Astrocyte of the spinal cord (primary cell): ENCODE results near the gene TEAD4.
"Not testable (repeated sequence)": the region's sequence is repeated elsewhere in the genome, so short reads cannot be mapped to it uniquely, and the experiment has no call there.

Experiments used
- DNase-seq: peaks from one replicate; pipeline ENCODE4 v3.0.0; 2011; ENCODE audit warnings: low read depth, low spot score
- H3K4me3 ChIP-seq: 2 replicates; pipeline ENCODE4 v1.5.1; 2011; ENCODE audit warnings: low read depth, mild to moderate bottlenecking, low read length, moderate library complexity
- CTCF ChIP-seq: IDR thresholded peaks from 2 replicates; pipeline ENCODE4 v1.5.1; 2012; ENCODE audit warnings: low read depth, mild to moderate bottlenecking, low read length, inconsistent platforms
- in situ Hi-C: cut with HindIII; loops from 2 replicates; pipeline ENCODE4 v1.10.0; 2017; ENCODE audit warnings: low sequenced_read_pairs

The TEAD4 gene

GRCh38 chr12:3055026-3055703, 96.0 kb downstream of the TEAD4 start:
- in situ Hi-C loops: no loop called here
- no peak for DNase-seq
- H3K4me3 ChIP-seq: no peak overlapping the region
- no peak for TF ChIP-seq CTCF

- no peak for DNase-seq
- no peak overlapping the region for H3K4me3 ChIP-seq
- in situ Hi-C loops: no loop called here
- no peak for TF ChIP-seq CTCF
Observed at GRCh38 chr12:3055704-3056467, 96.7 kb downstream of the TEAD4 start.

GRCh38 chr12:3061059-3061458, 101.9 kb downstream of the TEAD4 start:
- in situ Hi-C loops: no loop called here
- no peak overlapping the region for H3K4me3 ChIP-seq
- no peak for TF ChIP-seq CTCF
- DNase-seq: peak; percentile 55

GRCh38 chr12:3061501-3062215, 102.5 kb downstream of the TEAD4 start:
- no peak for TF ChIP-seq CTCF
- in situ Hi-C loops: no loop called here
- no peak for DNase-seq
- no peak overlapping the region for H3K4me3 ChIP-seq

GRCh38 chr12:3065300-3065699, 106.1 kb downstream of the TEAD4 start:
- DNase-seq: no peak
- H3K4me3 ChIP-seq: no peak overlapping the region
- in situ Hi-C loops: no loop called here
- no peak for TF ChIP-seq CTCF

- DNase-seq, H3K4me3 ChIP-seq, in situ Hi-C loops: not testable (repeated sequence)
Observed at GRCh38 chr12:3065846-3066245, 106.6 kb downstream of the TEAD4 start.

- no peak overlapping the region for H3K4me3 ChIP-seq
- no peak for DNase-seq
- TF ChIP-seq CTCF: no peak
- in situ Hi-C loops: loop anchor here (10.0 kb wide), 1 partner anchor 205 kb away; no protein-coding TSS in a partner anchor
Observed at GRCh38 chr12:3069714-3070113, 110.5 kb downstream of the TEAD4 start.
